Type B pancreatic cell (in vitro differentiated cells): ENCODE measurements around the gene XPR1. TPM values are rescaled to one million over a fixed set of nuclear protein-coding genes. Genes with fewer than 3 reads are reported as not detected.
A peak's percentile ranks its signal among the peaks of the same experiment; 100 is the strongest.

ENCODE experiments used
- DNase-seq: peaks from one replicate; pipeline ENCODE4 v3.0.0; 2021; ENCODE audit warnings: mixed read lengths; ENCODE audit not compliant: unreplicated experiment; ENCODE audit errors: extremely low spot score
- H3K27ac Mint-ChIP-seq: 2 replicates; pipeline ENCODE4 v1.8.0; 2021; ENCODE audit warnings: mild to moderate bottlenecking, mixed read lengths
- H3K27me3 Mint-ChIP-seq: 2 replicates; pipeline ENCODE4 v1.8.0; 2021; ENCODE audit warnings: mixed read lengths
- H3K36me3 Mint-ChIP-seq: 2 replicates; pipeline ENCODE4 v1.8.0; 2021; ENCODE audit warnings: mixed read lengths
- H3K4me1 Mint-ChIP-seq: one replicate; pipeline ENCODE4 v1.8.0; 2021; ENCODE audit warnings: mixed read lengths; ENCODE audit not compliant: unreplicated experiment
- H3K4me3 Mint-ChIP-seq: 2 replicates; pipeline ENCODE4 v1.8.0; 2021; ENCODE audit warnings: mild to moderate bottlenecking, mixed read lengths
- H3K9me3 Mint-ChIP-seq: 2 replicates; pipeline ENCODE4 v1.8.0; 2021; ENCODE audit warnings: mixed read lengths
- total RNA-seq: library from RNA; stranded (reverse); gene quantifications from 2 replicates; pipeline ENCODE4 v1.2.1, GENCODE V29; 2021; ENCODE audit warnings: low replicate concordance
- TF ChIP-seq, protein P1 (sequence below): fragments of 200-600 bp; sonication (generic); conservative IDR thresholded peaks from 2 replicates; pipeline ENCODE4 v1.5.0; 2021; ENCODE audit warnings: antibody characterized with exemption, mild to moderate bottlenecking

The XPR1 gene
- total RNA-seq, 1 donor from 2014 or later, result 48.5 TPM

- Mint-ChIP-seq H3K36me3 (no peaks in the 10 kb centered on the region), H3K27ac (no peak overlapping the region), H3K9me3 (no peaks in the 10 kb centered on the region), H3K4me1 (peaks cover 15% of the 10 kb centered on the region), H3K4me3 (no peak overlapping the region), H3K27me3 (peaks cover 11% of the 10 kb centered on the region)
- TF ChIP-seq, protein P1, sequence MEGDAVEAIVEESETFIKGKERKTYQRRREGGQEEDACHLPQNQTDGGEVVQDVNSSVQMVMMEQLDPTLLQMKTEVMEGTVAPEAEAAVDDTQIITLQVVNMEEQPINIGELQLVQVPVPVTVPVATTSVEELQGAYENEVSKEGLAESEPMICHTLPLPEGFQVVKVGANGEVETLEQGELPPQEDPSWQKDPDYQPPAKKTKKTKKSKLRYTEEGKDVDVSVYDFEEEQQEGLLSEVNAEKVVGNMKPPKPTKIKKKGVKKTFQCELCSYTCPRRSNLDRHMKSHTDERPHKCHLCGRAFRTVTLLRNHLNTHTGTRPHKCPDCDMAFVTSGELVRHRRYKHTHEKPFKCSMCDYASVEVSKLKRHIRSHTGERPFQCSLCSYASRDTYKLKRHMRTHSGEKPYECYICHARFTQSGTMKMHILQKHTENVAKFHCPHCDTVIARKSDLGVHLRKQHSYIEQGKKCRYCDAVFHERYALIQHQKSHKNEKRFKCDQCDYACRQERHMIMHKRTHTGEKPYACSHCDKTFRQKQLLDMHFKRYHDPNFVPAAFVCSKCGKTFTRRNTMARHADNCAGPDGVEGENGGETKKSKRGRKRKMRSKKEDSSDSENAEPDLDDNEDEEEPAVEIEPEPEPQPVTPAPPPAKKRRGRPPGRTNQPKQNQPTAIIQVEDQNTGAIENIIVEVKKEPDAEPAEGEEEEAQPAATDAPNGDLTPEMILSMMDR, result no peak
- no peak for DNase-seq
Measured at GRCh38 chr1:180606155-180606554, 25.7 kb upstream of the XPR1 start.

GRCh38 chr1:180609643-180610555 lies 21.9 kb upstream of the XPR1 start:
- Mint-ChIP-seq H3K36me3 (no peaks in the 10 kb centered on the region), H3K27ac (no peak overlapping the region), H3K9me3 (no peaks in the 10 kb centered on the region), H3K4me1 (peaks cover 30% of the 10 kb centered on the region), H3K27me3 (peaks cover 2% of the 10 kb centered on the region), H3K4me3 (peak overlapping the region; percentile 29)
- TF ChIP-seq, protein P1, result no peak
- no peak for DNase-seq

GRCh38 chr1:180610556-180611015 lies 21.2 kb upstream of the XPR1 start:
- Mint-ChIP-seq H3K4me1 (peaks cover 31% of the 10 kb centered on the region), H3K27me3 (peaks cover 2% of the 10 kb centered on the region), H3K27ac (peak overlapping the region; percentile 93), H3K36me3 (no peaks in the 10 kb centered on the region), H3K4me3 (no peak overlapping the region), H3K9me3 (no peaks in the 10 kb centered on the region)
- TF ChIP-seq, protein P1, result no peak
- no peak for DNase-seq

DNA sequence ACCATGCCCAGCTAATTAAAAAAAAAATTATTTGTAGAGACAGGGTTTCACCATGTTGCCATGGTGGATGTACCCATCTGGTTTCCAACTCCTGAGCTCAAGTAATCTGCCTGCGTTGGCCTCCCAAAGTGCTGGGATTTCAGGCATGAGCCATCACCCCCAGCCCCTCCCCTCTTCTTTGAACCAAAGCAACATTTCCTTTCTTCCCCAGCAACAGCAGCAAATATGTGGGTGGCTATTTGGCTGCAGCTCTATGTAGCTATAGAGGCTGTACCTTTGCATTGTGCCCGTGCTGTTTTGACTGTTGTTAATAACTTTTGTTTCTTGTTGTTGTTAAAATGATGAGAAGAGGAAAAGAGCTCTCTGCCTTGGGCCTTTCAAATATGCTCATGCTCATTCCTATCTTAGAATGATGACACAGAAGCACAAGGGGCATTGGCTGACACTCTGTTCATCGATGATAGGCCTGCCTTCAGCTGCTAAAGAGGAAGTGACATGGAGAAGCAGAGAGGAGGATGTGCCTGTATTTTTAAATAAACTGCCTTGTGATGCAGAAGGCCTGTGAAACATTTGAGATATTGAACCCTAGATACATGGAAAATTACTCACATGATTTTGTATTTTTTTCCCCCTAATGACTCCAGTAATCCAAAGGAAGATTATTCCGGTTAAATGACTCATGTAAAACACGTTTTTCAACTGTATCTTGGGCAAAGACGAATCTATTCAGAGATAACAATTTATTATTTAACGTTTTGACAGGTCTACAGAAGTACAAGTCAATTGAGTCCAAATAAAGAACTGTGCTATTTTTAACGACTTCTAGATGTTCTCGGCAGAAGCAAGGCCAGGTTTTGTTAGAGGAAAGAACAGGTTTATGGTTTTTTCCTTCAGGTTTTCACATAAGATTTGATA lies 20.5 kb upstream of the XPR1 start:
- no peaks in the 10 kb centered on the region for H3K9me3 Mint-ChIP-seq
- no peak for DNase-seq
- H3K36me3 Mint-ChIP-seq, result no peaks in the 10 kb centered on the region
- H3K4me1 Mint-ChIP-seq, result peaks cover 31% of the 10 kb centered on the region
- peak overlapping the region; percentile 93 for H3K27ac Mint-ChIP-seq
- H3K4me3 Mint-ChIP-seq, result peak overlapping the region; percentile 30
- TF ChIP-seq, protein P1, result no peak
- no peaks in the 10 kb centered on the region for H3K27me3 Mint-ChIP-seq

- Mint-ChIP-seq H3K4me1 (peaks cover 31% of the 10 kb centered on the region), H3K27me3 (no peaks in the 10 kb centered on the region), H3K27ac (no peak overlapping the region), H3K9me3 (no peaks in the 10 kb centered on the region), H3K4me3 (no peak overlapping the region), H3K36me3 (no peaks in the 10 kb centered on the region)
- DNase-seq, result no peak
- TF ChIP-seq, protein P1, result no peak
Measured at GRCh38 chr1:180612632-180613031, 19.2 kb upstream of the XPR1 start.
